H7 (cell line): Measurements from ENCODE around the gene MSRB1. TPM values are rescaled to one million over a fixed set of nuclear protein-coding genes. Genes with fewer than 3 reads are reported as not detected.
A peak's percentile ranks its signal among the peaks of the same experiment; 100 is the strongest.

Source experiments
- DNase-seq: peaks from one replicate; pipeline ENCODE4 v3.0.0; 2012
- H3K27me3 ChIP-seq: 2 replicates; pipeline ENCODE4 v1.6.0; 2011; ENCODE audit warnings: mild to moderate bottlenecking, low read length; ENCODE audit not compliant: control insufficient read depth, insufficient read depth
- H3K36me3 ChIP-seq: replicated peaks from 2 replicates; pipeline ENCODE4 v1.5.1; 2011; ENCODE audit warnings: low read length; ENCODE audit not compliant: control insufficient read depth, insufficient read depth
- H3K4me3 ChIP-seq: 2 replicates; pipeline ENCODE4 v1.5.1; 2011; ENCODE audit warnings: low read depth, mild to moderate bottlenecking, control low read depth, low read length, moderate library complexity; ENCODE audit not compliant: insufficient read depth
- total RNA-seq: library from RNA; depleted of rRNA; stranded (reverse); fragments of >200 nt; shearing (Covaris generic); gene quantifications from 2 replicates; pipeline ENCODE4 v1.2.3, GENCODE V29; 2014

Gene MSRB1
- total RNA-seq, 1 experiment from 2014 or later: 16.1 TPM

DNA sequence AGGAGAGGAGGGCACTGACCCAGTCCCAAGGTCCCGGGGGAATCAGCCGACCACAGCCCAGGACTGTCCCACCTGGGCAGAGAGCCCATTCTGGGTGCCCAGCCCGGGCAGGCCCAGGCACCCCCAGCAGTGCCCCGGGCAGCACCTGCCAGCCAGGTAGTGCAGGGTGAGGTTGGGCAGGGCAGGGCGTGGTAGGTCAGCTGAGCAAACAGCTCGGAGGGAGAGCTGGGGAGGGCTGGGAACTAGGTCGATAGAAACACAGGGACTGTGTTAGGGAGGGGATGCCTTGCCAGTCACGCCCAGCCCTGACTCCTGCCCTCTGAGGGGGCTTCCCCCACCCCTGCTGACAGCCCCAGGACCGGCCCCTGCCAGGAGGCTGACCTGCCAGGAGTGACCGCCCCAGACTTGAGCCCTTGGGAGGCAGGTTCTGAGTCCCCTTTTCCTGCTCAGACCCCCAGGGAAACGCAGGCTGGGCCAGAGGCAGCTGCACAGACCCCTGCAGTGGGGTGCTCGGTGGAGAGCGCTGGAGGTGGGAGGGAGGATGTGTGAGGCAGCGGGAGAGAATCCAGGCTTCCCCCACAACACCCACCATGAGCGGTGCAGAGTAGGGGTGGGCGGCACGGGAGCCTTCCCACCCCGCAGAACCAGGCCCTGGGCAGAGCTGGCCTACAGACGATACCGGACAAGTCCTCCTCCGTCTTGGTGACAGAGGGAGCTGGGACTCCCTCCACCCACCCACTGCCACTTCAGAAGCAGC, 29.5 kb downstream of the MSRB1 start:
- H3K27me3 ChIP-seq: peaks cover 40% of the 10 kb centered on the region
- H3K4me3 ChIP-seq: no peak overlapping the region
- peak; percentile 66 for DNase-seq
- H3K36me3 ChIP-seq: no peaks in the 10 kb centered on the region

DNA sequence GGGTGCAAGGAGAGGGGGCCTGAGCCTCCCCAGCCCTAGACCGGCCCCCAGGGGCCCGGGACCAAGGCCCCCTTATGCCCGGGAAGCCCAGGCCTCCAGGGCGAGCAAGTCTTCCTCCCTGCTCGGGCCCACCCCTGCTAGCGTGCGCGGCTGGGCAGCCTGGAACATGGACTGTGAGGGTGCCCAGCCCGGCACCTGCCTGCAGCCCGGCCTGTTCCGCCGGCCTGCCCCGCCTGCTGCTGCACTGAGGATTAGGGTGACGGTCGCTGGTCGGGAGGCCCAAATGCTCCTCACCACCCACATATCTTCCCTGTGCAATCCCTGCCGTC, 30.8 kb downstream of the MSRB1 start:
- Histone ChIP-seq H3K36me3 (no peaks in the 10 kb centered on the region), H3K4me3 (no peak overlapping the region), H3K27me3 (peaks cover 34% of the 10 kb centered on the region)
- no peak for DNase-seq

DNA sequence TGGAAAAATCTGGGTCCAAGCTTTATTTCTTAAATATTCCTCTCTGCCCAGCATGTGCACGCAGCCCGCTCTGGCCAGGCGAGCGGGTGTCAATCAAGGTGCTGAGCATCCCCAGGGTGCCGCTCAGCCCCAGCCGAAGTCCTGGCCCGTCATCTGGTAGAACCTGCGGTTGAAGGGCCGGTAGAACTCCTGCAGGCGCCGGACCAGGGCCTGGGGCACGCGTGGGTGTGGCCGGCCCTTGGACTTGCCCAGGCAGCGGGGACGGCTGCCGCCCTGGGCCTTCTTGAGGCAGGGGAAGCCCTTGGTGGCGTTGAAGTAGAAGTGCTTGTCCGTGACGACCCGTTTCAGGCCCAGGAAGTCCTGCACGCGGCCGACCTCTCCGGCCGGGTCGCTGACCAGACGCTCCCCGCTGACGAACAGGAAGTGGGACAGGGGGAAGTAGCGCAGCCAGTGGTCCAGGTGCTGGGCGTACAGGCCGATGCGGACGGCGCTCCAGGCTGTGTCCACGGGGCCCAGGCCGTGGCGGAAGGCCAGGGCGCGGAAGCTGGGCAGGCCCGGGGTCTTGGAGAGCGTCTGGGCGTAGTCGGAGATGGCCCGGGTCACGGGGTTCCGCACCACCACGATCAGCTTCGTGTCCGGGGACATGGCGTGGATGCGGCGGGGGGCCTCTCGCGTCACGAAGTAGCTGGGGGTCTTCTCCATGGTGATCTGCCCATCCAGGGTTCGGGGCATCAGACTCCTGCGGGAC, 31.4 kb downstream of the MSRB1 start:
- Histone ChIP-seq H3K36me3 (no peaks in the 10 kb centered on the region), H3K4me3 (no peak overlapping the region), H3K27me3 (peaks cover 29% of the 10 kb centered on the region)
- DNase-seq: peak; percentile 62

- Histone ChIP-seq H3K4me3 (no peak overlapping the region), H3K36me3 (no peaks in the 10 kb centered on the region), H3K27me3 (peaks cover 12% of the 10 kb centered on the region)
- DNase-seq: peak; percentile 68
Observed at GRCh38 chr16:1909561-1910231, 33.3 kb downstream of the MSRB1 start.

DNA sequence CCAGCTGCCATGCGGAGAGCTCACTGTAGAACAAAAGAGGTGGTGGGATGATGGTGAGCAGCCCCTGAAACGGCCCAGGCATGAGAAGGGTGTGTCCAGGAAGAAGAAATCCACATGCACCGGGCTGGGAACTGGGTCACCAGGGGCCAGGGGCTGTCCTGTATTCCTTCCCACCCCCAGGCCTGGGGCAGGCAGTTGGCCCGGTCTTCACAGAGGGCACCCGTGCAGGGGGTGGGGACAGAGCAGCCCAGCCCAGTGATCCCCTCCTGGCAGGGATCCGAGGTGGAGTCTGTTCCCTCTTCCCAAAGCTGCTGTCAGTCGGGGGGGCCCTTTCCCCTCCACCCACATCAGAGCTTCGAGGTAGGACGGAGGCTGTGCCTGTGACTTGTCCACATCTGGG, 34.0 kb downstream of the MSRB1 start:
- Histone ChIP-seq H3K36me3 (no peaks in the 10 kb centered on the region), H3K4me3 (no peak overlapping the region), H3K27me3 (peaks cover 6% of the 10 kb centered on the region; the same call in 1 of the 2 replicates)
- peak; percentile 55 for DNase-seq

DNA sequence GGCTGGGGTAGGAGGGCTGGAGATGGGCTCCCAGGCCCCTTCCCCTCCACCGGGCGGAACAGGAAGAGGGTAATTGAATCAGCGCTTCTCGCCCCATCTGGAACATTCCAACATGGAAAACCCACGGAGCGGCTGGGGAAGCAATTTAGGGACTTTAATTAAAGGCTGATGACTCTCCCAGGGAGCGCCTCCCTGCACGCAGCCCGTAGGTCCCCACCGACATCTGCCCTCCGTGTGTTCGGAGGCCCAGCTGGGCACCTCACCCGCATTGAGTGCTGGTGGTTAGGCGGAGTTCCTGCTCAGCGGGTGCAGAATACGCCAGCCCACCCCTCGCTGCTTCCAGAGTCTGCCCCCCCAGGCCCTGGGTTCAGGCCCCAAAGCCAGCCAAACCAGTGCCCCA, 34.8 kb downstream of the MSRB1 start:
- Histone ChIP-seq H3K27me3 (0 out of 2 replicates have a peak, but pooled peaks cover 4% of the 10 kb centered on the region), H3K36me3 (no peaks in the 10 kb centered on the region), H3K4me3 (no peak overlapping the region)
- peak; percentile 60 for DNase-seq

DNA sequence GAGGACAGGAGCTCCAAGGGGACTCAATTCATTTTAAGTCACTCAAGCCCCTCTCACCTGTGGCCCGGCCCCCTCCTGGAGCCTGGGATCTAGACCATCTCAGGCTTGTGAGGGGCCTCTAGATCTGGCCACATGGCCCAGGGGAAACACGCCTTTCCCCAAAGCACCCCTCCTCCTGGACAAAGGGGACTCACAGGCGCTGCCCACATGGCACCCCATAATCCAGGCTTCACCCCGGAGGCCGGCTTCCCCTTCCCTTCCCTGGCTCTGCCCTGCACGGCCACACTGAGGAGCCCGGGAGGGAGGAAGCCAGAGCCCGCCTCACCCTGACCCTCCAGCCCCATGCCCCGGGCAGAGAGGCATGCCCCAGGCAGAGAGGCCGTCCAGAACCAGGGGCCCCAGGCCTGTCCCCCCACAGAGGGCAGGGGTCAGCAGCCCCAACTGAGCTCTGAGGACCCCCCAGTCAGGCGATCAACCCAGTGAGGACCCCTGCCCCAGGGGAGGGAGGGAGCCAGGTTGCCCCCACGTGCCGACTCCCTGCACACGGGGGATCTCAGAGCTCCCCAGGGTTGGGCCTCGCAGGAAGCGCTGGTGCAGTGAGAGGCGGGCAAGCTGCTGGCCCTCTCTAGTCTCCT, 35.7 kb downstream of the MSRB1 start:
- Histone ChIP-seq H3K36me3 (no peaks in the 10 kb centered on the region), H3K27me3 (0 out of 2 replicates have a peak, but pooled peaks cover 4% of the 10 kb centered on the region), H3K4me3 (no peak overlapping the region)
- DNase-seq: peak; percentile 65

- no peaks in the 10 kb centered on the region for H3K36me3 ChIP-seq
- 0 out of 2 replicates have a peak, but pooled peaks cover 4% of the 10 kb centered on the region for H3K27me3 ChIP-seq
- H3K4me3 ChIP-seq: no peak overlapping the region
- peak; percentile 51 for DNase-seq
Observed at GRCh38 chr16:1906846-1907165, 36.2 kb downstream of the MSRB1 start.

DNA sequence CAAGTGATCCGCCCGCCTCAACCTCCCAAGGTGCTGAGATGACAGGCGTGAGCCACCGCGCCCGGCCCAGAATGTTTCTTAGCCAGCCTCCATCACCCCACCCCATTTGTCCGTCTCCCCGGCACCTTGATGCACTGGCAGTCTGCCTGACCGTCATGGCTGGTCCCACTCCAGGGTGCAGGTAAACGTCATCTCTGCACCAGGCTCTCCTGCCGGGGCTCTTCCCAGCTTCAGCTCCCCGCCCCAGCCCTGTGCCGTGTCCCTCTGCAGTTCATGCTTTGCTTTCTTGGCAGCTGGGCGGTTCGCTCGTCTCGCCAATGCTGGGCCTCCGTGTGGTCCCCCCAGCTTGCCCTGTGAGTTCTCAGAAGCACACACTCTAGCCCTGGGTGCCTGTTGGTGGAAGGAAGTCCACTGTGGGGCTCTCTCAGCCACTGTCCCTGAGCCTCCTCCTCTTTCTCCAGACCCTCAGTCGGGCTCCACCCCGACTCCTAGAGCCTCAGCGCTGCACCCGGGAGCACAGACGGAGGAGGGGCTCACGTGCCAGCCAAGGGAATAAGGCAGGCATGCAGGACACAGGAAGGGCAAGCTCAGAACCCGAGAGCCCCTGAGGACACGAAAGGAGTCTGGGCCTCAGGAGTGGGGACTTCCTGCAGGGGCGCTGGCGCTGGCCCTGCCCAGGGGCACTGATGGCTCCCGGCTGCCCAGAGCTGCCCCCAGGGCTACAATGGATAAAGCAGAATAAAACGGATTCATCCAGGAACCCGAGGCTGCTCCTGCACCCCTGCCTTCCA, 36.7 kb downstream of the MSRB1 start:
- 0 out of 2 replicates have a peak, but pooled peaks cover 4% of the 10 kb centered on the region for H3K27me3 ChIP-seq
- DNase-seq: peak; percentile 67
- no peak overlapping the region for H3K4me3 ChIP-seq
- no peaks in the 10 kb centered on the region for H3K36me3 ChIP-seq

GRCh38 chr16:1903845-1904840, 38.9 kb downstream of the MSRB1 start:
- Histone ChIP-seq H3K4me3 (no peak overlapping the region), H3K36me3 (no peaks in the 10 kb centered on the region), H3K27me3 (0 out of 2 replicates have a peak, but pooled peaks cover 4% of the 10 kb centered on the region)
- DNase-seq: peak; percentile 40

DNA sequence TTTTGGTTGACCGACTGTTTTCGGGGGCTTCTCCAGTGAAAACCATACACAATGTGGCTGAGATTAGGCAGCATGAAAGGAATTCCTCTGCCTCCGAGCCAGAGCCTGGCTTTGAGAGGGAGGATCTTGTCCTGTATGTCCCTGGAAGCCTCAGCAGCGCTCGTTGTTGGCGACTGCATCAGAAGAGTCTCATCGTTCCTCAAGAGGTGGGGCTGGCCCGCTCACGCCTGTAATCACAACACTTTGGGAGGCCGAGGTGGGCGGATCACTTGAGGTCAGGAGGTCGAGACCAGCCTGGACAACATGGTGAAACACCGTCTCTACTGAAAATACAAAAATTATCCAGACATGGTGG, 39.8 kb downstream of the MSRB1 start:
- Histone ChIP-seq H3K4me3 (no peak overlapping the region), H3K36me3 (no peaks in the 10 kb centered on the region), H3K27me3 (0 out of 2 replicates have a peak, but pooled peaks cover 4% of the 10 kb centered on the region)
- peak; percentile 28 for DNase-seq

DNA sequence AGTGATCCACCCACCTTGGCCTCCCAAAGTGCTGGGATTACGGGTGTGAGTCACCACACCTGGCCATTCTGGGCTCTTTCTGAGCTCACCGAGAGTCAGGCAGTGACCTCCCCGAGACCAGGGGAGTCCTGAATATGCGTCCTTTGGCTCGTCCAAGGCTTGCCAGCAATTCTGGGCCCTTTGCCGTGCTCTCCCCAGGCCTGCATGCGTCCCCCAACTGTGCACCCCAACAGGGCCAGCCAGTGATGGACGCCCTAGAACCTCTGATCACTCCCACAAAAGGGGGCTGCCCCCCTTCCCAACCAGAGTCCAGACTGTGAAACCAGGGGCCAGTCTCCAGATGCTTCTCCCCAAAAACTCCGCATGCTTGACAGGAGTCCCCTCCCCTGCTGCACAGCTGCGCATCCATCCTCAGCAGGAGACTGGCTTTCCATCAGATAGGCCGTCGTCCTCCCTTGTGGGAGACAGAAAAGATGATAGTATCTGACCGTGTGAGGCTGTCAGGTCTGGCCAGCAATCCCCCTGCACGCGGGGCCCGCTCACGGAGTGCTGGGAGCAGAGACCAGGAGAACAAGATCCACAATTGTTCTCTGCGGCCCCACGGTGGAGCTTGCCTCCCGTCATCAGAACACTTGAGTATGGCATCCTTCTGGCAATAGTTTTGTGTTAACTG, 40.3 kb downstream of the MSRB1 start:
- Histone ChIP-seq H3K36me3 (no peaks in the 10 kb centered on the region), H3K27me3 (0 out of 2 replicates have a peak, but pooled peaks cover 2% of the 10 kb centered on the region), H3K4me3 (no peak overlapping the region)
- no peak for DNase-seq

DNA sequence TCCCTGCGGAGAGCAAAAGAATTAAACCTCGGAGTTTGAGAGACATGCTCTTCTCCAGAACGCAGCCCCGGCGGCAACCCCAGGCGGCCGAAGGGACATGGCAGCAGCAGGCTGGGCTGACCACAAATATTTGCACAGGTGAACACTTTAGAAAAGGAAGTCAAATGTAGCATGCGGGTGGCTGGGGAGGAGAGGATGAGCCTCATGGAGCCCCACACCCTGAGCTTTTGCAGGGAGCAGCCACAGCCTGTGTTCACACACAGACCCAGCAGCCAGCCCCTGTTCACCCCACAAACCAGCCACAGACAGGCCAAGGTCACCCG, 42.6 kb downstream of the MSRB1 start:
- Histone ChIP-seq H3K4me3 (no peak overlapping the region), H3K36me3 (no peaks in the 10 kb centered on the region), H3K27me3 (no peaks in the 10 kb centered on the region)
- DNase-seq: no peak
